ENCODE results near the gene MYLK4. TPM values are rescaled to one million over a fixed set of nuclear protein-coding genes. Genes with fewer than 3 reads are reported as not detected.

MYLK4 gene
- polyA plus RNA-seq (ENCODE audit: insufficient read length in 4 of 4), result 1 to 10 TPM; 1.0 to 1.8 (median 1.5) TPM

DNA sequence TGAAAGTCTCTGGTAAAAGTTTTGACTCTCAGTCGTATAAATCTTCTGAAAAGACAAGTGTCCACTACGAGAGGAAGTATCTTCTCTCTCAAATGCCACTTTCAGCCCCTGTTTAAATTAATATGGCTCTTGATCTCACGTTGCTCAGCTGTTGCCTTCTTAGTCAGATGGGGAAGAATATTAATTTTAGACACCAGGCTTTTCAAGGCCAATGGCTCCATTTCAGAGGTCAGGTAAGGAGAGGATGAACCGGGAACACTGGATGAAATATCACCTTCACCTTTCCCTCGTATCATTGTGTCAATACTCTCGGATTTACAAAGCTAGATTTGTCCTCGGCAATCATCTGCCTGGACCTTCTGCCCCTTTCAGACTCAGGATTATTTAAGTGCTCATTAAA, at the start of gene MYLK4:
Gene MYLK4, minus strand, starts transcription at position 91 of the 400 bp plus-strand sequence. CDS start 1,628 bp downstream, outside the sequence.
- DNase-seq (ENCODE audit: low read depth in 4 of 4, low spot score in 2 of 4), result no peak

DNA sequence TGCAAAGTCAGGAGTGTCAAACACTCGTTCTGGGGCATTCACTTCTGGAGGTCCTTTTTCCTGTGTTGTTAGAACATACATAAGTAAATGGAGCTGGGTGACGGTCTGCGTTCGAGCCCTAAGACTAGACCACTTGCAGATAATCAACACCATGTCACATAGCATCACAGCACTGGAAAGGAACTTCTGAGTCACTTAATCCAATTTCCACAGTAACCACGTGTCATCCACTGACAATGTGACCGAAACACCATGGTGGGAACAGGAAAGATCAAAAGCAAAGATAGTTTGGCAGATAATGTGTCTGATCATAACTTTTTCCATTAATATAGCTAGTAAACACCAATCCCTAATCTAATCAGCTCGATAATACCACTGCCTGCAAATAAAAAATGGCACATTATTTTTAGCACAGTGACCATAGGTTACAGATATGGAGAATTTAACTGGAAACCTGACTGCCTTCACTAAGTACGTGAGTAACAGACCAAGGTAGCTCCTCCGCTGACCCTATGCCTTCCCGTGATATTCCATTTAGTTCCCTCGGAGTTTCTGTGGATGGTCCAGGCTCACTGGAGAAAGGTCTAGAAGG, 49.3 kb upstream of the MYLK4 start:
- no peak for DNase-seq (ENCODE audit: low read depth in 4 of 4, low spot score in 2 of 4)

DNA sequence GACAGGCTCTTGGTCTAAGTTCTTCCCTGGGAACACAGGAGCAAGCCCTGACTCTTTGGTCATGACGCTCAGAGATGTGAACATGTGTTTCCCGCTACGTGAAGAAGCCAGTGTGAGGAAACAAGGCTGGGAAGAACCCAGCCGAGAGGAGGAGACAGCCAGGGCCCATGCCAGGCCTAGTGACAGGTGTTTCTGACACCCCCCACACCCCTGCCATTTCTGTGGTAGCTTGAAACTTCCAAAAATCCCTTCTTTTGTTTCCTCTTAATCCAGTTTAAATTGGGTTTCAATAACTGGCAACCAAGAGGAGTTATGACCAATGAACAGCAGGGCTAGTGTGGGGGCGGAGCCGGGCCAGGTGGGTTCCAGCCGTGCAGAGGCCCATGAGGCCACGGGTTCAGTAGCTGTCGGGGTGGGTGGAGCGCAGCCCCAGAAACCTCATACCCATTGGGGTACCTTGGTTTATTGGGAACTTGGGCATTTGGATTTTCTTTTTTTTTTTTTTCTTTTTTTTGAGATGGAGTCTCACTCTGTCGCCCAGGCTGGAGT, 47.9 kb upstream of the MYLK4 start:
- no peak for DNase-seq (ENCODE audit: low read depth in 4 of 4, low spot score in 2 of 4)

DNA sequence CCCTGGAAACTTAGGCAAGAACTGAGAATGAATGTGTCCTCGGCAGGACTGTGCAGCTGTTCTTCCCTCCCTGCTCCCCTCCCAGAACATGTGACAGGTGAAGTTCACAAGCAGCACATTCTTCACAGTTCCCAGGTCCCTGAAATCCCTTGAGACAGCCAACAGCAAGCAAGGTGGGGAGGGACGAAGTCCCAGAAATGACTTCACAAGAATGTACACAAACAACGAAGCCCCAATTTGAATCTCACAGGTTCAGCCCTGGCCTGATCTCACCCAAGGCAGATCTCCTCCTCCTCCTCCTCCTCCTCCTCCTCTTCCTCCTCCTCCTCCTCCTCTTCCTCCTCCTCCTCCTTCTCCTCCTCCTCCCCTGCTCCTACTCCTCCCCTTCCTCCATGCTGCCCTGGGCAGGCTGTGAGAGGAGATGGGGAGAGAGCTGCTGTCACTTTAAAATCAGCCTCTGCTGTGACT, 46.9 kb upstream of the MYLK4 start:
- DNase-seq (ENCODE audit: low read depth in 4 of 4, low spot score in 2 of 4), result no peak

DNA sequence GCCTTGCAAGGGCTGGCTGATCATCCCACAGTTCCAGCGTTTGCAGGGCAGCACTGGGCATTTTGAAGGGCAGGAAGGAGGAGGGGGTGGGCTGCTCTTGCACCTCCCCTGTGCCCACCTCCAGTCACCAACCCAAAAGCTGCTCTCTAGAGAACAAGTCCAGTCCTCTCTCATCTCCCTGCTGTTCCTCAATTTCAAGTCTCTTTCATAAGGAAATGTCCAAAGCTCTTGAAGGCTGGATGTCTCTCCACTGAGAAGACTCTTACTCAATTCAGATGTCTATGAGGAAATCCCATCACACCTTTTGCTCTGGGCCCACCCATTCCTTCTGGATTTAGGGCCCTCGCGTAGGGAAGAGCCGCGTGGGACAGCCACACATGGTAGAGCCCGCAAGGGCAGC, 46.1 kb upstream of the MYLK4 start:
- DNase-seq (ENCODE audit: low read depth in 4 of 4, low spot score in 2 of 4), result no peak

DNA sequence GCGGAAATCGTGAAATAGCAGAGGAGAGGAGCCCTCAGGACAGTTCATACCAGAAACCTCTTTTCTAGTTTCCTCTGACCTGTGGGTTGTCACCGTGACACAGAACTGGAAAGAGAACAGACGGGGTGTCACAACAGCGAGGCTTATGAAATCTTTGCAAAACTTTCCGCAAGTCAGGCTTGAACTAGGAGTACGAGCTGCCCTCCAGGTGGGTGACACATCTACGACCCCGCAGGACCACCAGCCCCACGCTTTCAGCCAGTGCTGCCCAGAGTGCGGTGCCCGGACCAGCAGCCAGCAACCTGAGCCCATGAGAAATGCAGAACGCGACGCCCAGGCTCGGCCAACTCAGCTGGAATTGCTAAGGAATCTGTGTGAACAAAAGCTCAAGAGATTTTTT, 45.2 kb upstream of the MYLK4 start:
- DNase-seq (ENCODE audit: low read depth in 4 of 4, low spot score in 2 of 4), result no peak

DNA sequence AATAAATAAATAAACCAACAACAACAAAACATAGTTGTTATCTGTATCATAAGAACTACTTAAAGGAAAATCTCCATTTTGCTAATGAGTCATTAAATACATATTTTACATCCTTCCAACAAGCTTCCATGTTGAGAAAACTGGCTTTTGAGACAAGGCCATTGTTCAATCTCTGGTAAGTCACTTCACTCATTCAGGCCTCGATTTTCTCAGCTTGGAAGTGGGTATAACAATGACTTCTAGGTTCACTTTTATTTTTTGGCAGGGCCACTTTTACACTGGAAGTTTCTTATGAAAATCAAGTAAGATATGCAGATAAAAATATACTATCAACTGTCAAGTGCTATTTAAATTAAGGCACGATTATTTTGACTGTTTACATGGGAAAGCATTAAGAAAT, 44.4 kb upstream of the MYLK4 start:
- DNase-seq (ENCODE audit: low read depth in 4 of 4, low spot score in 2 of 4), result no peak

DNA sequence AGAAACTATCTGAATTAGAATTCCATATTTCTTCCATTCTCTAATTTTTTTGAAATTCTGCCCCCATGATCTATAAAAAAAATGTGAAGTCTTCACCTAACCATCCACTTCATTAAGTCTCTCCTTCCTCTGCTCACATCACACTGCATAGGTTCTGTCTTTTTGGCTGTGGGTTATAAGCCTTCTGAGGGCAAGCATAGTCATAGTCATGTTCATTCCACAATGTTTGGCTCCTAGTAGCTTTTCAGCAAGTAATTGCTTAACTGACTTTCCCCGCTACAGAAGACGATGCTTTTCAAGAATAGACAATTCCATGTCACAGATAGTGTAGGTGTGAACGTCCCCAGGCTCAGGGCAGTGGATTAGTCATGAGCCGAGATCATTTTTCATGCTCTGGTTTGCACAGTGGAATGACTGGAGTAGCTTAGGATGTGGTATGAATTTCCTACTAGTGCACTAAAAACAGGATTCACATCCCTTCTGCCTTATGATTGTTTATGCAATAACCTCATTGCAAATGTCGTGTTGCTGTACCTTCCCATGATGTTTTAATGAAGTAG, 43.5 kb upstream of the MYLK4 start:
- no peak for DNase-seq (ENCODE audit: low read depth in 4 of 4, low spot score in 2 of 4)

DNA sequence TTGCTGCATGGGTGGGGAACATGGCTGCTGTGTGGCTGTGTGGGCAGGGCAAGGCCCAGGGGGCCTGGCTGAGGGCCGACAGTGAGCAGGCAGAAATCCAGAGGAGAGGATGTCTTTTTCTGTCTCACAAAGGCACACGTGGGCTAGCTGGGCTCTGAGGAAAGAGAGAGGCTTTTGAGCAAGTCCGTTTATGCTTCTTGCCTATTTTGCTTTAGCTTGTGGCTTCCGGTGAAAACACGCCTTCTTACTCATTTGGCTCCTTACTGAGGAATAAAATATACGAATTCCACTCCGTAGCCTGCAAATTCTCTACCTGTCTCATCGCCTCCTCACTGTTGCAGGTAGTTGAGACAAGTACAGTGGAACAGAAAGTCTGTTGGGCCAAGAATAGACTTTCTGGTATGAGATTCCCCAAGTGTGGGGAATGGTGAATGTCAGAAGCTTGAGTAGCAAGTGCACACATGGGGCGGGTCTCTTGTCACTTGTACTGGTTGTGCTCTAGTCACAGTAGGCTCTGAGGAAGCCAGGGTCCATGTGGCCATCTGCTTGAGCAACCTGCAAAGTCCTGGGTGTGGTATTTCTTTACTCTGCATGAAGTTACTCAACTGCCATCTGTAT, 42.9 kb upstream of the MYLK4 start:
- DNase-seq (ENCODE audit: low read depth in 4 of 4, low spot score in 2 of 4), result no peak

DNA sequence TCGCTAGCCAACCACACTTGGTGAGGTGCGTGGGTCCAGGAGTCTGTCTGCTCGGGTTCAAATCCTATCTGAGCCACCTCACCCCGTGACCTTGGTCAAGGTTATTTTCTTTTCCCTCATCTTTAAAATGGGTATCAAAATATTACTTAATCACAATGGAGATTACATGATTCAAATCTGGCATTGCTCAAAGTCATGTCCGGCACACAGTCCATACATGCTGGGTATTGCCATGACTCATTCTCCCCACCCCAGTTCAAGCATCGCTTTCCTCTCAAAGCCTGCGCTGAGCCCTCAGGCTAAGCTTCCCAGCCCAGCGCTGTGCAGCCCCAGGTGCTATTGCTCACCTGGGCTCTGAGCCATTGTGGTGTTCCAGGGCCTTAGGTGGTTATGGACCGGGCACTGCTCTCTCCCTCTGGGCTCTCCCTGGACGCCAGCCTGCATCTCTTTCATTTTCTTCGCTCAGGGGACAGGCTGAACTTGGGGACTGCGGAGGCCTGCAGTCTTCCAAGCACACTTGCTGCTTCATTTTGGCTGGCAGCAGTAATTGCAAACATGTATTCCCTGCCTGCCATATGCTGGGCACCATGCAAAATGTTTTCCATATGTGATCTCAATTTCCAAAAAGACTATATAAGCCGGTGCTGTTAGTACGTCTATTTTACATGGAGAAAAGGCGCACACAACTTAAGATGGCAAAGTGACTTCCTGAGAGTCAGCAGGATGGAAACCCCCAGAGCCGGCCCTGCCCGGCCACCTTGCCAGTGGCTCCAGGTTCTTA, 41.8 kb upstream of the MYLK4 start:
- DNase-seq (ENCODE audit: low read depth in 4 of 4, low spot score in 2 of 4), result no peak

DNA sequence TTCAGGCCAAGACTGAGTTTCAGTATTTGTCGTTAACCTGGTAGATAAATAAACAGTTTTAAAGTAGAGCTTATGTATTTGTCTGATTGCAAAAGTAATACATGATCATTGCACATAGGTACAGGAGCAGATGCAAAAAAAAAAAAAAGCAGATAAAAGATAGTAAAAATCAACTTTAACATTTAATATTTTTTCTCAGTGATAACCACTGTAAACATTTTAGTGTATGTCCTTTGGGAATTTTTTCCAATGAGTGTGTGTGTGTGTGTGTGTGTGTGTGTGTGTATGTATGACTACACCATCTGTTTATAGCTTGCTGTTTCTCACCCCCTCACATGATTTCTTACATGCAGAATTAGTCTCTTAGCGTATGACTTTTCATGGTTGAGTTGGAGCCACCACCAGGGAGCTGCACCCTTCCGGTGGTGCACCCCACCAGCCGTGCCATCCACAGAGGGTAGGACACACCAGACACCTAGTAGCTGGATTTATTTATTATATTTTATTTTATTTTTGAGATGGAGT, 40.8 kb upstream of the MYLK4 start:
- DNase-seq (ENCODE audit: low read depth in 4 of 4, low spot score in 2 of 4), result no peak

DNA sequence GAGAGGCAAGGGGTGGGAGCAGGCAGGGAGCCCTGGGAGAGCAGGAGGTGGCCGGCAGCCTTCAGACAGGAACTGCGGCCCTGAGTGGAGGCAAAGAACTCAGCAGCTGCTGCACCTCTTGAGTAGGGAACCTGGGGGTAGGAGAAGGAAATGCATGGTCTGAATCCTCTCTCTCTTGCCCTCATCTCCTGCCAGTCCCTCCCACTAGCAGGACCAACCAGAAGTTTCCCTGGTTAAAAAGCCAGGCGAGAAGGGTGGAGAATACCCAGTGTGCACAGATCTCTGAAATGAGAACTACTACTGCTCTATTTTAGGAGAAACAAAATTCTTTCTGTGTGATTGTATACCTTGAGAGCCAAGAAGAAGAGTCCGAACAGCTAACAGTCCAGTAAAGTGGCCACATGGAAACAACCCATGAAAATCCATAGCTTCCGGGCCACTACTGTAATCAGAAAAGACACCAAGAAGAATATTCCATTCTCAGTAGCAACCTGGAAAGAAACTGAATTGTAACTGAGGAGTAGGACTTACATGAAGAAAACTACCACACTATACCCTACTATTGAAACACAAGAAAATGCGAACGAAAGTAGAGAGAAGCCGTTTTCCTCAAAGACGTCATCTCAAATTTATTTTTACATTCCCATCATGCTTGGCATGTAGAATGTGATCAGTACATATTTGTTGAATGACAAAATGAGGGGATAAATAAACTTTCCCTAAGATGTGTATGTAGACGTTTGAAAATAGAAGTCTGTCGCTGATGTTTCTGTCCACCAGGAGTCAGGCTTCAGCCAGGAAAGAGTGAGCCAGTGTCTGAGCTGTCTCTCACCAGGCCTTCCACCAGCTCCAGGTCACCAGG, 40.1 kb upstream of the MYLK4 start:
- peak in 2 of 4 donors; percentile 48 to 59 for DNase-seq (ENCODE audit: low read depth in 4 of 4, low spot score in 2 of 4)

DNA sequence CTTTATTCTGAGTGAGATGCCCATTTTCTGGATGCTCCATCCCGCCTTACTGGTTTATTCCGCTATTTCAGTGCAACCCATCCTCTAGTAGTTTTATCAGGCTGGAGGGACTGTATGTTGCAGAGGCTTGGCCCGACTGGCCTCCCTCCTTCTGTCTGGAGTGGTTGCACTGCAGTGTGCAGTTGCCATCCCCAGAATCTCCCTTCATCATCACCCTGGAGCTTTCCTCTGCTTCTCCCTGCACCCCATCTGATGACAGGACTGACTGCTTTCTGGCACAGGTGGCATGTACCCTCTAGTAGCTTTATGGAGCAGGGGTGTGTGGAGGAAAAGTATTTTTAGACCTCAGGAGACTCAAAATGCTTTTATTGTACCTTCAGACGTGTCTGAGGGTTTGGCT, 35.5 kb upstream of the MYLK4 start:
- DNase-seq (ENCODE audit: low read depth in 4 of 4, low spot score in 2 of 4), result no peak

DNA sequence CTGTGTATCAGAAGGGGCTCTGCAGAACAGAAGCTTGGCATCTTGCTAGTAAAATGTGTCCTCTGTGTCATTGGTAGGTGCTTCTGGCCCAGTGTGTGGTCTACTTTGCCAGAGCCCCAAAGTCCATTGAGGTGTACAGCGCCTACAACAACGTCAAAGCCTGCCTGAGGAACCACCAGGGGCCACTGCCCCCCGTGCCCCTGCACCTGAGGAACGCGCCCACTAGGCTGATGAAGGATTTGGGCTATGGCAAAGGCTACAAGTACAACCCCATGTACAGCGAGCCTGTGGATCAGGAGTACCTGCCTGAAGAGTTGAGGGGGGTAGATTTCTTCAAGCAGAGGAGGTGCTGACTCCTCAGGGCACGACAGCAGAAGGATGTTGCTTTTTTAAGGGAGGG, 34.2 kb upstream of the MYLK4 start:
- no peak for DNase-seq (ENCODE audit: low read depth in 4 of 4, low spot score in 2 of 4)

DNA sequence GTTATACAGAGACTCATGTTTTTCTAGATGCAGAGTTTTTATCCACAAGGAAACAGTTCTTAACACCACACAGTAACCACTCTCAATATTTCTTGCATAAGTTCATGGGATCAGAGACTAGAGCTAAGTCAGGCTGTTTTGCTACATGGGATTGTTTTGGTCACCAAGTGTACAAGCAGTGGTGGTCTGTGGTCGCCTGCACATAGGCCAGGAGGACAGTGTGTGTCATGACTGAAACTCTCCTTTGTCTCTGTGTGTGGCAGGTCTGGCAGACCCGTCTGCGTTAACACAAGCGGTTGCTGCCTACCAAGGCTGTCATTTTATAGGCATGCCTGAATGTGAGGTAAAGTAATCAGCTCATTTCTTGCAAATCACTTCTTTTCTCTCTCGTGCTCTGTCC, 33.3 kb upstream of the MYLK4 start:
- no peak for DNase-seq (ENCODE audit: low read depth in 4 of 4, low spot score in 2 of 4)

DNA sequence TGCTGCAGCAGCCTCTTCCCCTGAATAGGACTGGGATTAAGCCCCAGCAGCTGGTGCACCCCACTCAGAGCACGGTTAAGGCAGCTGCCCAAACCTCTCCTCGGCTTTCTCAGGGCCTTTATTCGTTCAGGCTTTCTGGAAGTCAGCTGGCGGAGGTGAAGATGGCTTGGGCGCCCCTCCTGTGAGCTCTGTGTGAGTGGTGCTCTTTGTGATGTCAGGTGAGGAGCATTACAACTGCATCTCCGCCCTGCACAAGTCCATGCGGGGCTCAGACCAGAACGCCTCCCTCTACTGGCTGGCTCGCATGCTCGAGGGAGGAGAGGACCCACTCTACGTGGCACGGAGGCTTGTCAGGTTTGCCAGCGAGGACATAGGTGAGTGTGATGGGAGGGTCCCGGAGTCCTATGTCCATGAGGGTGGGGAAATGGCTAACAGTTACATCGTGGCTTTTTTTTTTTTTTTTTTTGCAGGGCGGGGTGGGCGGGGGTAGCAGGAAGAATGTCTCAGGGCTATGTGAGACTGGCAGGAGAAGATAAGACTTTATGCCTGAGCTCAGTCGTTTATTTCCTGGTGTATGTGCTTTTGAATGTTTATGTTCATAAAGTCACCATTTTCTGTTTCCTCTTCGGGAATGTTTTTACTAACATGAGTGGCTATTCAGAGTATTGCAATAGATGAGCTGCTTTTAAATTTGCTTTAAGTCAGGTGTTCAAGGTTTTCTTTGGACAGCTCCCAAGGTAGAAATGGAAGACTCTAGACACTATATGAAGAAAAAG, 32.7 kb upstream of the MYLK4 start:
- DNase-seq (ENCODE audit: low read depth in 4 of 4, low spot score in 2 of 4), result no peak

DNA sequence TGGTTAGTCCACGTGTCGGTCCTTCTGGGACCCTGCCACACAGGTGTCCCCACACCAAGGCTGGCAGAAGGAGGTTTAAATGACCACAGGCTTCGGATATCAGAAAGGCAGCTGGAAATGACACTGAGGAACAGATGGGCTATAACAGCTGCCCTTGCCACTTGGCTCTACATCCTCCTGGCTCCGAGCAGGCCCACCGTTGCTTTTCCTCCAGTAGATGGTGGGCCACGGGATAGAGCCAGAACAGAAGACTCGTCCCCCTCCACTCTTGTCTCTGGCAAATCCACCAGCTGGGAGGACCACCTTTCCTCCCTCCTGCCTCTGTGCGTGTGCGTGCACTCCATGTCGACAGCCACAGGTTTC, 32.1 kb upstream of the MYLK4 start:
- DNase-seq (ENCODE audit: low read depth in 4 of 4, low spot score in 2 of 4), result no peak

DNA sequence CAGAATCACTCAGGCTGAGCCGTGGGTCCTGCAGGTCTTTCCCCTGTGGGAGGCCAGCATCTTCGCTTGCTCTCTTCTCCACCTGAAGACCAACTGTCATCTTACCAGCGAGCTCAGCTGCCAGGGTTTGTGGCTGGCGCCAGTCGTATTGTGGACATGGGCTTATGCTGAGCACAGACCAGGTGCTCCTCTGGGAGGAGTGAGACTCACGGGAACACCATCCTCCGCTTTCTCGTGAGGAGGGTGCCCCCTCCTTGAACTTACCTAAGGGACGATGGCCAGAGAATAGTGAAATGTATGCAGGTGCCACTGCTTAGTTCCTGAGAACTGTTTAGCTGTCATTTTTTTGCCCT, 31.6 kb upstream of the MYLK4 start:
- DNase-seq (ENCODE audit: low read depth in 4 of 4, low spot score in 2 of 4), result no peak

DNA sequence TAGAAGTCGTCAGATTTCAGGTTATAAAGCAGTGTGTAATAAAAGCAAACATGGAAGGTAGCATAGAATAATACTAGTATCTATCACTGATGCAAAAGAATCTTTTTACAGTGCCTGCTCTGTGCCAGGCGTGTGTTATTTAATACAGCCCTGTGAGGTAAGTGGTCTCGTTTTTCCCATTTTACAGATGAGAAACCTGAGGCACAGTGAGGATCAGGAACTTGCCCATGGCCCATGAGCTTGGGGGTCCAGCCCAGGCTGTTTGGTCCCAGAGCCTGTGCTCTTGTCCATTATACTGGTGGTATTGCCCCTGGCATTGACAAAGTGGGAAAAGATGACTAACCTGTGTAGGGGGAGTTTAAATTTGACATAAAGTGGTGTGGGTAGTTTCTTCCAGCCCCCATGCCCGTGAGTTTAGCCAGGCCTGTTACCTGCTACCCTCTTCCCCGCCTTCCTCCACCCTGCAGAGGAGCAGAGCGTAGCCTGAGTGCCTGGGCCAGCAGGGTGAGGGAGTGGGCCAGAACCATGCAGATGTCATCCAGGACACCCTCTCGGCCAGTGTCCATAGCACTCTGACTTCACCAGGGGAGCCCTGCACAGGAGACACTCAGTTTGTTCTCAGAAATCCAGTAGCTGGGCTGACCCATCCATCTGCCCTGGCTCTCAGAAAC, 31.1 kb upstream of the MYLK4 start:
- DNase-seq (ENCODE audit: low read depth in 4 of 4, low spot score in 2 of 4), result no peak

All from left renal cortex interstitium (tissue), 4 donors.